GM21367 (cell line): ENCODE results near the gene MLXIP.
A peak's percentile ranks its signal among the peaks of the same experiment; 100 is the strongest.
"Not testable (repeated sequence)": the region's sequence is repeated elsewhere in the genome, so short reads cannot be mapped to it uniquely, and the experiment has no call there.

Experiments
- ATAC-seq: cut with Tn5 transposase; IDR thresholded peaks from one replicate; pipeline ENCODE4 v1.9.1; 2021; ENCODE audit not compliant: unreplicated experiment

Gene MLXIP

GRCh38 chr12:122051231-122051876 is 27.2 kb upstream of the MLXIP start:
- no peak for ATAC-seq

DNA sequence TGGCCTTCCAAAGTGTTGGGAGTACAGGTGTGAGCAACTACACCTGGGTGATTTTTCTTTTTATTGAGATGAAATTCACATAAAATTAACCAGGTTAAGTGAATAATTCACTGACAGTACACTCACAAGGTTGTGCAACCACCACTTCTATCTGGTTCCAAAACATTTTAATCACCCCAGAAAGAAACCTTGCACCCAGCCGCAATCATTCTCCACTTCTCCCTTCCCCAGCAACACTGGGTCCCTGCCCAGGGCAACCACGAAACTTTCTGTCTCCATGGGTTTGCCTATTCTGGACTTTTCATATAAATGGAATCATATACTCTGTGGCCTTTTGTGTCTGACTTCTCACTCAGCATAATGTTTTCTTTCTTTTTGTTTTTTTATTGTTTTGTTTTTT is 26.3 kb upstream of the MLXIP start:
- ATAC-seq, result no peak

- ATAC-seq, result no peak
Observed at GRCh38 chr12:122054842-122055520, 23.6 kb upstream of the MLXIP start.

- not testable (repeated sequence) for ATAC-seq
Observed at GRCh38 chr12:122056406-122056805, 22.1 kb upstream of the MLXIP start.

DNA sequence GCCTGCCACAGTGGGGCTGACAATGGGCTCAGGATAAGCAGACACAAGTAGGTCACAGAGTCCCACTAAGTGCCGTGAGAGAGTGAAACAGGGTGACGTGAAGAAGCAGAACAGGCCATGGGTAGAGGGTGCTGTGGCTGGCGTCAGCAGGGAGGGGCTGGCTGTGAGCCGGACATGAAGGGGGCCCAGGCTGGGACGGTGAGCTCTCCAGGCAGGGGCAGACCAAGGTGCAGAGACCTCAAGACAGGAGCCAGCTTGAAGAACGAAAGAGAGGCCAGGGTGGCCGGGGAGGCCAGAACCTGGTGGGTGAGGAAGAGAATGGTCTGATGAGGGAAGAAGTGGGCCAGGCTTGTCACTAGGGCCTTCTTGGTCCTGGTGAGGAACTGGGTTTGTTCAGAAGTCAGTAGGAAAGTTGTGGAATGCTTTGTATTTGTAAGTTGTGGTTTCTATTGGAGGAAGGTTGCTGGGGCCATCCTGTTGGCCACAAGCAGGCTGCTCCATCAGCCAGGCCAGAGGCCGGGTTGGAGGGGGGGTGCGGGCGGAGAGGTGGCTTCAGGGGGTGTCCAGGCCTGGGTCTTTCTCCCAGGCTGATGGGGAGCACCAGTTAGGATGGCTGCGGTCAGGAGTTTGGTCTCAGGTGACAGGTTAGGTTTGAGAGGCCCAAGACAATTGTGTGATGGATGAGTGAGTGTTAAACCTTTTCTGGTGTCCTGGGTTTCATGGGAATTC is 21.4 kb upstream of the MLXIP start:
- no peak for ATAC-seq

DNA sequence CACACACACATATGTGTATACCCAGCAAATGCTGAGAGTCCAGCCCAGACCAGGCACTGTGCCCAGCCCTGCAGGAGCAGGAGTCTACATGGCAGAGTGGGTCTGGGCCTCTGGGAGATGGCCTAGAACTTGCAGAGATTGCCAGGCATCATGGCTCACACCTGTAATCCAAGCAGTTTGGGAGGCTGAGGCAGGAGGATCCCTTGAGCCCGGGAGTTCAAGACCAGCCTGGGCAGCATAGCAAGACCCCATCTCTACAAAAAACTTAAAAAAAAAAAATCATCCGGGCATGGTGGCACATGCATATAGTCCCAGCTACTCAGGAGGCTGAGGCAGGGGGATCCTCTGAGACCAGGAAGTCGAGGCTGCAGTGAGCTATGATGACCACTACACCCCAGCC is 20.8 kb upstream of the MLXIP start:
- no peak for ATAC-seq

DNA sequence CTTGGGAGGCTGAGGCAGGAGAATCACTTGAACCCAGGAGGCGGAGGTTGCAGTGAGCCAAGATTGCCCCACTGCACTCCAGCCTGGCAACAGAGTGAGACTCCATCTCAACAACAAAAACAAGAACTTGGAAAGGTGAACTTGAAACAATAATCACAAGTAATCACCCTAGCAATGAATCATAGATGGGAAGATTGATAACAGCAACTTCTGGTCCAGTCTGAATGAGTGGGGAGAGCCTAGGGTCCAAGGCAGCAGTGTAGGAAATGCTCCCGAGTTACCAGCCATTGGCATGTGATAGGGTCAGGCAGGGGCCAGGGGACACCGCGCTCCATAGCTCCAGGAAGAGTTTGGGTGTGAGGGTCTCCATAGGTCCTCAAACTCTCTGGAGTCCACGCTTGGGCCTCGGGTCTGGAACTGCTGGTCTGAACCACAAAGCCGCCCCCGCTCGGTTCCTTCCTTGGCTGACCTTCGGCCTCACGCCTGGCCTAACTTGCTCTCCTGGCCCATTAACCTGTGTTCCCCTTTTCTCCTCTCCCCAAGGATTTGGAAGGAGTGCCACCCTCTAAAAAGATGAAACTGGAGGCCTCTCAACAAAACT is 19.9 kb upstream of the MLXIP start:
- no peak for ATAC-seq

DNA sequence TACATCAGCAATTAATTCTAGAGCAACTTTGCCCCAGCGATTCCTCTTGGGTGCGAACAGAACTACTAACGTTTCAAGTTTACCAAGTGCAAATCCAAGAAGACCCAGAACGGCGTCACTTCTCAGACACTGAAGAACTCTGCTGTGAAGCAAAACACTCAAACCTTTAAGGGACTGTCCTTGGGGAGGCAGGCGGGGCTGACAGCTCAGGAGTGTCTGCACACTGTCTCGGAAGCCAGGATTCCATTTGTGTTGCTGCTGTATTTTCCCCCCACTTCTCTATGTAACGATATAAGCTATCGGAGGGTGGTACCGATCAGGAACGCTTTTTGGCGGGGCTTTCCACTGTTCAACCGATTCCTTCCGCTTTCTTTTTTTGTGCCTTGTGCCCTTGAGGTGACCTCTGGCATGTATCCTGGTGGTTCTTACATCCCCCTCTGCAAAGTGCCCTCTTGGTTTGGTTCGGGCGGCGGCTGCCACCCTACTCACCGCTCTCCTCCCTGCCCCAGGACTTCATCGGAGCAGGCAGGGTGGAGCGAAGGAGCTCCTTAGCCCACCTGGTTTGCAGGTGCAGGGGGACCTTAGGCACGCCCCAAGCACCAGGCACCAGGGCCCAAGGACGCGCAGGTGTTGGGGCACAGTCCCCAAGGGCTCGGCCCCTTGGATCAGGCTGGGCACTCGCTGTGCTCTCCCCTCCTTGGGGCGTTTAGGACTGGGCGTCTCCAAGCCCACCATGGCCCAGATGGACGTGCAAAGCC is 19.2 kb upstream of the MLXIP start:
- ATAC-seq, result no peak

DNA sequence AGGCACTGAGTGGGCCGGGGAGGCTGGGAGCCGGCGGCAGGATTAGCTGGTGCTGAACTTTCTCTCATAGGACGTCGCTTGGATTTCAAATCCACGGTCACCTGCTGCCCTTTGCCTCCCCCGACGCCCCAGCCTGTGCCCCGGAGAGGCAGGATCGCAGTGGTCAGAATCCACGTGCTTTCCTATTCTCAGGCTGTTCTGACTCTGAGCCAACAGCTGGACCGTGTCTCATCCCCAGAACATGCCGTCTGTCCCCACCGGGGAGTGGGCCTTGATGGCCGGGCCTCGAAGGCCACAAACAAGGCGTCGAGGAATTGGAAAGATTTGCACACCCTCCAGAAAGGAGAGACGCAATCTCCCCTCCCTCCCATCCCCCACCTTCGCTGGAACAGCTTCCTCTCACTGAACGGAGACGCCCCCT is 18.5 kb upstream of the MLXIP start:
- ATAC-seq, result no peak

DNA sequence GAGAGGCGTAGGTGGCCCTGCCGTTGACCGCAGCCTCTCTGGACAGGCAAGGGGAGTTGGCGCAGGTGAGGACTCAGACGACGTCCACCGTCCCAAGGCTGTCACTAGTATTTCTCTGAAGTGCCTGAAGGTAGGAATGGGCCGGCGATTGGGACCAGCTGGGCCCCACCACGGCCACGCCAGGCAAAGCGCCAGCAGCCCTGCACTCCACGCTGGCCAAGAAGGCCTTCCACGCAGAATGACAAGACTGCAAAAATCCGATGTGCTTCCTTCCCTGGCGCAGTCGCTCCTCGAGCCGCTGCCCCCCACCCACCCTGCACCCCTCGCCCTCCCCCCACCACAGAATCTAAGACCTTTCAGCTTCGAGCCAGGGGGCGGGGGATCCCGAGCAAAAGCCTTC is 17.3 kb upstream of the MLXIP start:
- no peak for ATAC-seq

GRCh38 chr12:122062832-122063693 is 15.5 kb upstream of the MLXIP start:
- no peak for ATAC-seq

DNA sequence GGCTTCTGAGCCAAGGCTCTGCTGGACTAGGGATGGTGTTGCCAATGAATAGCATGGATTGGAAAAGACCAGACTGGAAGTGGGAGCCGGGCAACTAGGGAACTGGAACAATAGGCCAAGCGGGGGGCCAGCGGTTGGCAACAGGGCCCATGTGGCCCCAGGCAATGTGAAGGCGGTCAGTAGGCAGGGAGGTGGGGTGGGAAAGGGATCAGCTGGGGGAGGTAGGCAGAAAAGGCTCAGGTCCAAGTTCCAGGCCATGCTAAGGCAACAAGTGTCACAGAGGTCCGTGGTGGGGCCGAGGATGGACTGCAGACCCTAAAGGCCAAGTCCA is 14.9 kb upstream of the MLXIP start:
- ATAC-seq, result no peak

- ATAC-seq, result no peak
Observed at GRCh38 chr12:122064025-122064777, 14.4 kb upstream of the MLXIP start.

DNA sequence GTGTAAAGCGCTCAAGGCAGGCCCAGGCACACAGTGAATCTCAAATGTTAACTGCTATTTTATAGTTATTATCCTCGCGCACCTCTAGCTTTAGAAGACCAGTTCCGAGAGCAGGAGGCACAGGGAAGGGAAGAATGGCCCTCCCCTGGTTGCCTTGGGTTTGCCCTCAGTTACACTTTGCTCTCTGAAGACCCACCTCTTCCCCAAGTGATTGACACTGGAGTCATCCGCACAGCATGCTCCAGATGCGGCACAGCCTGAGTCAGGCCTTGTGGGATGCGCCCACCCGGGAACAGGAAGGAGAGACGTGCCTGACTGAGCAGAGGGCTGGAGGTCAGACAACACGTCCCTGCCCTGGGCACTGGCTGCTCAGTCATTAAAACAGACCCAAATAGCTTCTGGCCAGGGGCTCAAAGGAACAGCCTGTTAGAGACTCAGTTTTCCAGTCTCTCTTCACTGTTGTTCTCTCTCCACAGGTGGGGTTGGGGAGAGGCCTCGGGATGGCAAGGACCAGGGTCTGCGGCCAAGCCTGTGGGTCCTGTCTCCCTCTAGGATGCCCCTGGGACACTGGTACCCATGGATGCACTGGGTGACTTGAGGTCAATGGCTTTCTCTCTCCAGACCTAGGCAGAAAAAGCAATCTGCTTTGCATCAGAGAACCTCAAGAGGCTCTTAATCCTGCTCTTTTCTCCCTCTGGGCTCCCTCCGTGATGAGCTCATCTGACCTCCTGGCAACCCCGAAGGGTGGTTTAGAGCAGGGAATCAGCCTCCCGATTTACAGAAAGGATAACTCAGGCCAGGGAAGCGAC is 13.6 kb upstream of the MLXIP start:
- ATAC-seq, result no peak

DNA sequence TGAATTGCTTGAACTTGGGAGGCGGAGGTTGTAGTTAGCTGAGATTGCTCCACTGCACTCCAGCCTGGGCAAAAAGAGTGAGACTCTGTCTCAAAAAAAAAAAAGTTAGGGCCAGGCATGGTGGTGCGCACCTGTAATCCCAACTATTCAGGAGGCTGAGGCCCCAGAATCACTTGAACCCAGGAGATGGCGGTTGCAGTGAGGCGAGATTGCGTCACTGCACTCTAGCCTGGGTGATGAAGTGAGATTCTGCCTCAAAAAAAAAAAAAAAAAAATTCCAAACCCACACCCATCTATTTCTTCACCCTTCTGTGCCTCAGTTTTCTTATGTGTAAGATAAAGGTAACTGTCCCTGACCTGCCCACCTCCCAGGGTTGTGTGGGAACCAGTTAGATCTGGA is 11.0 kb upstream of the MLXIP start:
- no peak for ATAC-seq

DNA sequence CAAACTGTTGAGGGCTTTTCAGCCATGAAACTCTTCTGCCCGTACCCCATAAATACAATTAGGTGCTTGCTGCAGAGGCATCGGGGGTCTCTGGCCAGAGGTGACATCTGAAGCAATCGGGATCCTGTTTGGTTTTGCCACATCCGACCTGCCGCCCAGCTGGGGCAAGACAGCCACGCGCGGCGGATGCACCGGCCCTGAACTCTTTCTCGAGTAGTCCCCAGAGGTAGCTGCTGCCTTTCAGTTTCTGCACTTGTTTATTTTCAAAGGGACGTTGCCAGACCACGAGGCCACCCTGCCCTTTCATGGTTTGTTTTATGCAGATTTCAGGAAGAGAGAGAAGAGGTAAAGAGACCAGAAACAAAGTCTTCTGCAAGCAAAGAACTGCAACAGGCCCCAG is 10.6 kb upstream of the MLXIP start:
- ATAC-seq, result peak; percentile 74

DNA sequence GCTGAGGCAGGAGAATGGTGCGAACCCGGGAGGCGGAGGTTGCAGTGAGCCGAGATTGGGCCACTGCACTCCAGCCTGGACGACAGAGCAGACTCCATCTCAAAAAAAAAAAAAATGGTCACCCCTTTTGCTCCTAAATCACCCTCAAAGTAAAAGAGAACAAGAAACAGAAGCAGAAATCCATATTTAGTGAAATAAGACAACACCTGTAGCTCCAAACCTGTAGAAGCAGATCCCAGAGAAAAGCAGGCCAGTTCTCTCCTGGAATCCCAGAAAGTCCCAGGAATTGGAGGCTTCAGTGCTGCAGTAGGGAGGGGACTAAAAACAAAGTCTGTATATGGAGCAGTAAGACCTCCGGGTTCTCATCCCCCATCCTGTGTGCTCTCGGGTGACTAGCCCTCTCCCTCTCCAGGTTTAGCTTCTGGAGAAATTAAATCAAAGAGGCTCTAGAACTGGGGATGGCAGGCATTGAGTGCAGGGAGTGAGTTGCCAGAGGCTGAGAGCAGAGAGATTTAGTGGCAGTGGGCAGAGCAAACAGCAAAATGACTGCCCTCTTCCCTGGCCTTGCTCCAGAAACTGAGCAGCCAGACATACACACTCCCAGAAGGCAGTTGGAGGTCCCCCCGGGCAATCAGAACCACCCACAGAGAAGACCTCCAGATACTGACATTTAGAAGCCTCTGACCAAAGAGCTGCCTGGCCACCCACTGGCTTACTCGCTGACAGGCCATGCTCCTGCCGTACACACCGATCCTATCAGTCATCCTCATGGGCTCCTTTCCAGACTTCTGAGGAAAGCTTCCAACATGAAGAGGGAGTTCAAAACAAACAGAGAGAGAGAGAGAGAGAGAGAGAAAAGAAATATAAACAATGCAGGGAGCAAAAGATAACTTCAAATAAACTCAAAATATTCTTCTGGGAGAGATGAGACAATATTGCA is 6.3 kb upstream of the MLXIP start:
- ATAC-seq, result no peak

- ATAC-seq, result no peak
Observed at GRCh38 chr12:122073815-122074214, 4.7 kb upstream of the MLXIP start.
